ENCODE data around the gene KDM2A. TPM values are rescaled to one million over a fixed set of nuclear protein-coding genes. Genes with fewer than 3 reads are reported as not detected.
"Not testable (repeated sequence)": the region's sequence is repeated elsewhere in the genome, so short reads cannot be mapped to it uniquely, and the experiment has no call there.

KDM2A gene
- total RNA-seq, 4 donors from 2014 or later: 64.5 to 84.0 (median 70.3) TPM

- 88 to 91% methylated on average over 2 of the region's 2 CpGs for WGBS, 2 donors
- TF ChIP-seq CTCF (IDR thresholded peaks at IDR 0.05) (no peak), POLR2A (IDR thresholded peaks at IDR 0.05) (no peak)
Observed at GRCh38 chr11:67167091-67167490, 48.0 kb downstream of the KDM2A start.

GRCh38 chr11:67167719-67168118 lies 48.7 kb downstream of the KDM2A start:
- 52 to 56% methylated on average over 1 of the region's 1 CpG for WGBS, 2 donors
- no peak for DNase-seq (ENCODE audit: low spot score in 2 of 2)
- H3K4me3 ChIP-seq (ENCODE audit: low read depth, poor library complexity, severe bottlenecking): no peak overlapping the region
- TF ChIP-seq CTCF (IDR thresholded peaks at IDR 0.05): no peak
- TF ChIP-seq POLR2A (IDR thresholded peaks at IDR 0.05): no peak
- intact Hi-C loops (cut with DNase I; ENCODE audit: low total_unique reads): no loop called here

More at GRCh38 chr11:67167091-67167490, 48.0 kb downstream of the KDM2A start:
- no peak for DNase-seq (ENCODE audit: low spot score in 2 of 2)
- intact Hi-C loops (cut with DNase I; ENCODE audit: low total_unique reads): no loop called here
- no peak overlapping the region for H3K4me3 ChIP-seq (ENCODE audit: low read depth, poor library complexity, severe bottlenecking)

- DNase-seq (ENCODE audit: low spot score in 2 of 2); H3K4me3 ChIP-seq (ENCODE audit: low read depth, poor library complexity, severe bottlenecking); intact Hi-C loops (cut with DNase I; ENCODE audit: low total_unique reads): not testable (repeated sequence)
- WGBS, 2 donors: 81 to 91% methylated on average over 9 of the region's 9 CpGs
Observed at GRCh38 chr11:67168911-67169310, 49.8 kb downstream of the KDM2A start.

- no peak for DNase-seq (ENCODE audit: low spot score in 2 of 2)
- TF ChIP-seq CTCF (IDR thresholded peaks at IDR 0.05) (no peak), POLR2A (IDR thresholded peaks at IDR 0.05) (no peak)
- intact Hi-C loops (cut with DNase I; ENCODE audit: low total_unique reads): no loop called here
- no peak overlapping the region for H3K4me3 ChIP-seq (ENCODE audit: low read depth, poor library complexity, severe bottlenecking)
- WGBS, 2 donors: 88 to 92% methylated on average over 1 of the region's 1 CpG
Observed at GRCh38 chr11:67174311-67174710, 55.2 kb downstream of the KDM2A start.

GRCh38 chr11:67177399-67178281 lies 58.6 kb downstream of the KDM2A start:
- WGBS, 2 donors: 88 to 89% methylated on average over 9 of the region's 9 CpGs
- TF ChIP-seq CTCF (IDR thresholded peaks at IDR 0.05) (no peak), POLR2A (IDR thresholded peaks at IDR 0.05) (no peak)
- intact Hi-C loops (cut with DNase I; ENCODE audit: low total_unique reads): no loop called here
- DNase-seq (ENCODE audit: low spot score in 2 of 2): no peak
- no peak overlapping the region for H3K4me3 ChIP-seq (ENCODE audit: low read depth, poor library complexity, severe bottlenecking)

GRCh38 chr11:67178421-67178820 lies 59.4 kb downstream of the KDM2A start:
- H3K4me3 ChIP-seq (ENCODE audit: low read depth, poor library complexity, severe bottlenecking): no peak overlapping the region
- 87 to 88% methylated on average over 1 of the region's 1 CpG for WGBS, 2 donors
- intact Hi-C loops (cut with DNase I; ENCODE audit: low total_unique reads): no loop called here
- TF ChIP-seq POLR2A (IDR thresholded peaks at IDR 0.05) (no peak), CTCF (IDR thresholded peaks at IDR 0.05) (no peak)
- DNase-seq (ENCODE audit: low spot score in 2 of 2): no peak

Measured in lower leg skin (tissue), 4 donors.